Activated gamma-delta T cell treated with anti-CD3 and anti-CD28 coated beads, Interleukin-2, amount 50 U/mL, for 16 hours (primary cell): ENCODE results near the gene GARIN5A.

Source experiments
- DNase-seq: peaks from one replicate; pipeline ENCODE4 v3.0.0-alpha.2; 2020; ENCODE audit warnings: low read depth

The GARIN5A gene

DNA sequence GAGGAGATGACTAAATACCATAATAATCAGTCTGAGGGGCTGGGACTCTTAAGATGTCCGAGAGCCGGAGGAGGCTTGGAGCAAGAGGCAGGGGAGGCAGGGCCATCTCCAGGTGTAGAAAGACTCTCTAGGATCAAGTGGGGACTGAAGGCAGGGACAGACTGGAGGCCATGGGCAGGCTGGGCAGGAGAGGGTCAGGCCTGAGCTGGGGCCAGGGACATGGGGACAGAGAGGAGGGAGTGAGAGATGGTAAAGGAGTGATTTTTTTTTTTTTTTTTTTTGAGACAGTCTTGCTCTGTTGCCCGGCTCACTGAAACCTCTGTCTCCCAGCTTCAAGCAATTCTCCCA lies 32.2 kb upstream of the GARIN5A start:
- DNase-seq, result no peak

DNA sequence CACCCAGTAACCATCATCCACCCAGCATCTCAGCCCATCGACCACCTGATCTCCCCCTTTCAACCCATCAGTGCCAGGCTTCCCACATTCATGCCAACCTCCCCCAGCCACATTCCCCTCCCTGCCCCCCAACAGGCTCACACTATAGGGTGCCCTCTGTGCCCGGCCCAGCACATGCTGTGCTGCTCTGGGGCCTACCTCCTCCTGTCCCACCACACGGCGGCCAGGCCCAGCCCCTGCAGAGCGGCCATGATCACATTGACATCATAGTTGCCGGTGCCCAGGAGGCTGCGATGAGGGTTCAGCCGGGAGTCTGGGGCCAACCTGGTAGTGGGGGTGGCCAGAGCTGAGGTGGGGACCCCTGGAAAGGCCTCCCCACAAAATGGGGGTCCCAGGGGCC lies 30.7 kb upstream of the GARIN5A start:
- no peak for DNase-seq

DNA sequence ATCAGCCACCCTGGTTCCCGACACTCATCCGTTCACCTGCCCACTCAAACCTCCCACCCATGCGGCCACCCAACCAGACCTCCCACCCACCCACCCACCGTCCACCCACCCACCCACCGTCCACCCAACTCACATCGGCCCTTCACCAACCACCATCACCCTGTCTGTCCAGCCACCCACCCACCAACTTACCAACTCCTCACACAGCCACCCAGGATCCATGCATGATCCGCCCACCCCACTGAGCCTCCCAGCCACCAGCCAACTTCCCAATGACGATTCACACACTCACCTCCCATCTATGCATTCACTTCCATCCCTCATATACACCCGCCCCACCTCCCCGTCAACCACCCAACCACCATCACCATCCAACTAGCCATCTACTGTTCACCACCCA lies 30.1 kb upstream of the GARIN5A start:
- no peak for DNase-seq

DNA sequence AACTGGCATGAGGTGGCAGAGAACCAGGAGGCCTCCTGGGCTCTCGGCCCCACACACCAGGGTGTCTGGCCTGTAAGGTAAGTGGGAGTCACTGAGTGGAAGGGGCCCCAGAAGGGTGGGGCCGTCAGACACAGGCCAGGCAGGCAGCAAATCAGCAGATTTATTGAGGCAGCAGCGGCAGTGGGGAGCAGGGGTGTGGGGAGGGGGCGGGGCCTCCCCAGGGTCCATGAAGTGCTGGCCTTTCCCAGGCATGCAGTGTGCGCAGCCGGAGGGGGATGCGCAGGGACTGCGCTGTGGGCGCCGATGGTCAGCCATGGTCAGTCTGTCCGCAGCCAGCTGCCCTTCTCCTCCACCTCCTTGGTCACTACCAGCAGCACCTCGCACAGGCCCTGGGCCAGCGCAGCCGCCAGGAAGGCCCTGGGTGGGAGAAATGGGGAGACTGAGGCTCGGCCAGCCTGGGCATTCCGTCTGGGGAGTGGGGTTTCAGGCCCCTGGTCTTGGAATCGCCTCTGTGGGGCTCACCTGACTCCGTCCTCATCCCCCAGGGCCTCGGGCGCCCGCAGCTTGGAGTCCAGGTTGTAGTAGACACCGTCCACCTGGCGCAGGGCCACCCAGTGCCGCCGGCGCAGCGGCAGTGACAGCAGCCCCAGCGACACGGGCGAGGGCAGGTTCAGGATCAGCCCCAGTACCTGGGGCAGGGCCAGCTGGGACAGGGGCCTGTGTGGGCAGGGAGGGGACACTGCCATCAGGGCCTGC lies 29.4 kb upstream of the GARIN5A start:
- no peak for DNase-seq

DNA sequence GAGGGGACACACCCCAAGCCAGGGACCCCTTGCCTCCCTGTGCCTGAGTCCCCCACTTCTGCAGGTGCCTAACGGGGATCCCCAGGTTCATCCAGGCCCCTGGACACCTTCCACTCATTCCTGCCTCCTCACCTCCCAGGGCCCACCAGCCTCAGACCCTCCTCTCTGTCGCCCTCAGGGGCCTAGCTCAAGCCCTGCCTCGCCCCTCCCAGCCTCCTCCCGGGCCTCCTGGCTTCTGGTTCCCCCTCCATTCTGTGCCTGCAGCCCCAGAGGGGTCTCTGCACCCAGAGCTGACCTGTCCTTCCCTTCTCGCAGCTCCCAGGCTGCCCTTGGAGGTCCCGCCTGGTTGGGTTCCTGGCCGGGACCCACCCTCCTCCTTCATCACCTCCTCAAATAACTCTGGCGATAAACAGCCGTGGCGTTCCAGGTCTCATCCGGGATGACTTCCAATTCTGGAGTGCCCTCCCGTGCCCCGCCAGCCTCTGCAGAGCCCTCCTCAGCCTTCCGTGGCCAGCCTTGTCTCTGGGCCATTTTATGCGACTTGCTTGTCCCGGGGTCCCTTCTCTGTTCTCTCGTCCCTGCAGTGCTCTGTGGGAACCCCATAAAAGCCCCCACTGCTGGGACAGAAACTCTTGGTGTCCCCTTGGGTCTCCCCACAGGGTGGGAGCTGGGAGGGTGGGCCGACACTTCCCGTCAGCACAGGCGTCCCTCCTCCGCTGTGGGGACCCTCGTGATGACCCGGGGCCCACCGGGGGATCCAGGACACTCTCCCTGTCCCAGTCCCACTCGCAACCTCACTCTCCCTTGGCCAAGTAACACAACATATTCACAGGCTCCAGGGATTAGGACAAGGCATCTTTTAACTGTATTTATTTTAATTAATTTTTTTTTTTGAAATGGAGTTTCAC lies 25.2 kb upstream of the GARIN5A start:
- DNase-seq, result no peak

DNA sequence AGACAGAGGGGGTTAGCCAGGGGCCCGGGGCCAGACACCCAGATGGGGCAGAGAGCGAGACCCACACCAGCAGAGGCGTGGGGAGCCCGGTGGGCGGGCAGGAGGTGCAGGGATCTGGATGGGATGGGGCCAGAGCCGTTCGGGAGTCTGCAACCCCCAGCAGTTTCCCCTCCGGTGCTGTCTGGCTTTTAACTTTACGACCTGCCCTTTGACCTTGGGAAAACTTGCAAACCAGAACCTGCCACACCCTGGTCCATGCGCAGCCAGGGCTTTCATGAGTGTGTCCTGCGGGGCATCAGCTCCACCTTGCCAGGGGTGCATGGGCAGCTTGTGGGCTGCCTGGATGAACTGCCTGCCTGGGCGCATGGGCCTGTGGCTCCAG lies 24.5 kb upstream of the GARIN5A start:
- no peak for DNase-seq

DNA sequence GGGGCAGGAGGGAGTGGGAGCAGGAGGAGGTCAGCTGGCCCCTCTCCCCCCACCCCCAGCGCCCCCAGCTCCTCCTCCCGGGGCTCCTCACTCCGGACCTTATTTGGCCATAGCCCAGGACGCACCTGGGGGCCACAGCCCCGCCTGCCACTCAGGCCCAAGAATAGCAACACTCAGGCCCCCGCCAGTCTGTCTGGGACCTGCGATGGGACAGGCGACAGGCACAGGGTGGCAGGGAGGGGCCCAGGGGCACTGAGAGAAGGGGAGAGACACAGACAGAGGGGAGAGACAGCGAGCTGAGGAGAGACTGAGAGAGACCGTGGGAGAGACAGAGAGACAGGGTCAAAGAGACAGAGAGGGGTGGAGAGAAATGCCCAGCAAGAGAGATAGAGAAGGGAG lies 24.1 kb upstream of the GARIN5A start:
- DNase-seq, result no peak

DNA sequence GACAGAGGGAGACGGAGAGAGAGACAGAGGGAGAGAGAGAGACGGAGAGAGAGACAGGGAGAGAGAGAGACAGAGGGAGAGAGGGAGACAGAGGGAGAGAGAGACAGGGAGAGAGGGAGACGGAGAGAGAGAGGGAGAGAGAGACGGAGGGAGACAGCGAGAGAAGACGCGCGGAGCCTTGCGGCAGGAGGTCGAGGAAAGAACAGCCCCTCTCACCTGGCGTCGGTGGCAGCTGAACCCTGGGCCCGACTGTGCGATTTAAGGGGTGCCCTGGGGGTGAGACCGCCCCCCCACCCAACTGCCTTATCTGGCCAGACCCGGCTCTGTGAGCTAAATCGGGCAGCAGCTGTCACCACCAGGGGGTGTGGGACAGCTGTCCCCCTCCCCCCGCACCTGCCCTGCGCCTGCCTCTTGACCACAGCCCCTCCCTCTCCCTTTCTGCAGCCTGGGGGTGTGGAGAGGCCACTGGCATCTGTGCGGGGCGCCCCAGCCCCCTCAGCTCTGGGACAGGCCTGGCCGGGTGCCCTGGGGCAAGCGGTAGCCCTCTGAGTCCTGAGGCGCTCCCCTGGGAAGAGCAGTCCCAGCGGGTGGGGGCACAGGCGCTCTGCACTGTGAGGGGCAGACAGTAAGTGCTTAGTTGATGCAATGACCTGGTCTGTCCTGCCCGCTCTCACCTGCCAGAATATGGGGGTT lies 23.6 kb upstream of the GARIN5A start:
- DNase-seq, result no peak

DNA sequence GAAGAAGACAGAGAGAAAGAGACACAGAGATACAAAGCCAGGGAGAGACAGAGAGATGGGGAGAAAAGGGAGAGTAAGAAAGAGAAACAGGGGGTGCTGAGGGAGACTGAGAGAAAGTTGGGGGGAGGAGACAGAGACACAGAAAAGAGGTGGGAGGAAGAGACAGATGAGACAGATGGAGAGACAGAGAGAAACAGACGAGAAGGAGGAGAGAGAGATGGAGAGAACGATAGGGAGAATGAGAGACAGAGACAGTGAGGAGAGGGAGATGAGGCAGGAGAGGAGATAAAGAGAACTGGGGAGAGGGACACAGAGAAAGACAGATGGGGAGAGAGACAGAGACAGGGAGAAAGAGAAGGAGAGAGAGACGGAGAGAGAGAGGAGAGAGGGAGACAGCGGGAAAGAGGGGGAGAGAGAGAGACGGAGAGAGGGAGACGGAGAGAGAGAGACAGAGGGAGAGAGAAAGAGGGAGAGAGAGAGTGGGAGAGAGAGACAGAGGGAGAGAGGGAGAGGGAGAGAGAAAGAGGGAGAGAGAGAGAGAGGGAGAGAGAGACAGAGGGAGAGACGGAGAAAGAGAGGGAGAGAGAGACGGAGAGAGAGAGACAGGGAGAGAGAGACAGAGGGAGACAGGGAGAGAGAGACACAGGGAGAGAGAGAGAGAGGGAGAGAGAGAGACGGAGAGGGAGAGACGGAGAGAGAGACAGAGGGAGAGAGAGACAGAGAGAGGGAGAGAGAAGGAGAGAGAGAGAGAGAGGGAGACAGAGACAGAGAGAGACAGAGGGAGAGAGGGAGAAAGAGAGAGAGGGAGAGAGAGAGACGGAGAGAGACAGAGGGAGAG lies 21.8 kb upstream of the GARIN5A start:
- no peak for DNase-seq

DNA sequence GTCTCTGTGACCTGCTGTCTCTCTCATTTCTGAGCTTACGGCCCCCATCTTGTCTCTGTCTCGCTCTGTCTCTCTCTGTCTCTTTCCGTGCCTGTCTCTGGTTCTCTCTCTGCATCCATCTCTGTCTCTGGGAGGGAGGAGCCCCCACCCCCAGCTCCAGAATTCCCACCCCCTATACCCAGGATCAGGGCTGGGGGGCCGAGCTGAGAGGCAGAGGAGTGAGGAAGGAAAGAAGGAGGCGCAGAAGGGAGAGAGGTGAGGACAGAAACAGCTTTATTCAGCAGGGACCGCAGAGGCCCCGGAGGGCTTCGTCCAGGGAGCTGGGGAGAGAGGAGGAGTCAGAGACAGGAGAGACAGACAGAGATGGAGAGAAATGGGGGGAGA lies 20.4 kb upstream of the GARIN5A start:
- DNase-seq, result no peak

DNA sequence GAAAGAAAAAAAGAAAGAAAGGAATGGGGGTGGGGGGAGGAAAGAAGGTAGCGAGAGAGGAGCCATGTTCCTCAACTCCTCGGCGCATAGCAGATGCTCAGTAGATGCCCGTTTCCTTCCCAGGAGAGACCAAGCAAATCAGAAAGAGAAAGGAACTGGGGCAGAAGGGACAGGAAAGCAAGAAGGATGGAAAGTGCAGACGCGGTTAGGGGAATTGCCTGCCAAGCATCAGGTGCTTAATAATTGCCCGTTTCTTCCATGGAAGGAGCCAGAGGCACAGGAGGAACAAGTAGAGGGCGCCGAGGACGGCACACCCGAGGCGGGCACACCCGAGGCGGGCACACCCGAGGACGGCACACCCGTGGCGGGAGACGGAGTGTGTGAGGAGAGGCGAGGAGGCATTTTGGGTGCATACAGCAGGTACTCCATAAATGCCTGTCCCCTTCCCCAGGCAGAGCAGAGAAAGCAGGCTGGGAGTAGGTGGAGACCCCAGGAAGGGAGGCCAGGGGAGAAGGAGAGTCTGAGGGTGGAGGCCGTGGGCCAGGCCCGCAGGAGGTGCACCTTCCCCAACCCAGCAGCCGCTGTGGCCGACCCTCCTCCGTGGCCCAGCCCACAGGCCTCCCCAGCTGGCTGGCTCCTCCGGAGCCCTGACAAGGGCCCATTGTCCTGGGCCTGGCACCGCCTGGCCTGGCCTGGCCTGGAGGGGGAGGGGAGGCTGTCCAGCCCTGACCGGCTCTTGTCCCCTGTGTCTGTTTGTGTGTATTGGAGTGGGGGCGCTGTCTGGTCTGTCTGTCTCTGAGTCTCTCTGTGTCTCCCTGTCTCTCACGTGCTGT lies 19.8 kb upstream of the GARIN5A start:
- DNase-seq, result no peak

DNA sequence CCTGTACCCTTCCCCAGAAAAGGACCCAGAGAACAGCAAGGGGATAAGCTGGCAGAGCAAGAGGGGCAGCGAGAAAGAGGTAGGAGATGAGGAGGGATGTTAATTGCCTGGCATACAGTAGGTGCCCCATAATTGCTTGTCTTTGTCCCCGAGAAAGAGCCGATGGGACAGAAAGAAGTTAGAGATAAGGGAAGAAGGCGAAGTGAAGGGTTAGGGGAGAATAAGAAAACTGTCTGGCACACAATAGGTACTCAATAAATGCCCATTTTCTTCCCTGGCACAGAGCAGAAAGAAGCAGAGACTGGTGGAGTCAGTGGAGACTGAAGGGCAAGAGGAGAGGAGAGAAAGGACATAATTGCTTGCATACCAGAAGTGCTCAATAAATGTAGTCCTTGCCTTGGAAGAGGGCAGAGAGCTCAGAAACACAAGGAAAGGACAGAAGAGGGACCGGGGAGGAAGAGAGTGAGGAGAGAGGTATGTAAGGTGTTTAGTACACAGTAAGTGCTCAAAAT lies 18.4 kb upstream of the GARIN5A start:
- no peak for DNase-seq

DNA sequence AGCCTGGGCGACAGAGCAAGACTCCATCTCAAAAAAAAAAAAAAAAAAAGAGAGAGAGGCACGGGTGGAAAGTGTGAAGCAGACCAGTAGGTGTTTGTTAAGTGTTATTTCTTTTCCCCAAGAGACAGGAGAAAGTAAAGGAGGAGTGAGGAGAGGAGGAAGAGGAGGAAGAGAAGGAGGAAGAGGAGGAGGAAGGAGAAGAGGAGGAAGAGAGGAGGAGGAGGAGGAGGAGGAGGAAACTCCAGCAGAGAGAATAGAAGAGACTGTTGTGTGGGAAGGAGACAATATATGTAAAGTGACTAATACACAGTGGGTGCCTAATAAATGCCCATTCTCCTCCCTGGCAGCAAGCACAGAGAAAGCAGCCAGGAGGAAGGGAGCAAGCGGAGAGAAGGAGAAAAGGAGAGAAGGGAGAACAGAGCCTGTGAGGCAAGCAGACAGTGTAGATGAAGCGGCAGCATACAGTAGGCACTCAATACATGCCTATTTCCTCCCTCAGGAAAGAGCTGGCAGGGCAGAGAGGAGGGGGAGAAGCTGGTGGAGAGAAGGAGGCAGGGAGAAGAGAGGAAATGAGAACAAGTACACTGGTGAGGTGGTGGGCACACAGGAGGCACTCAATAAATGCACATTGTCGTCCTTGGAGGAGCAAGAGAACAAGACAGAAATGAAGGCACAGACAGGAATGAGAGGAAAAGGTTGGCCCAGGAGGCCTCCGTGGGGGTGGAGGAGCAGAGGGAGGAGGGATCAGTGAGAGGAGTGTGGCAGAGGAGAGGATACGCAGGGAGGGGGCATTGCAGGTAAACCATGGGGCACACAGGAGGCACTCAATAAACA lies 17.8 kb upstream of the GARIN5A start:
- DNase-seq, result no peak

DNA sequence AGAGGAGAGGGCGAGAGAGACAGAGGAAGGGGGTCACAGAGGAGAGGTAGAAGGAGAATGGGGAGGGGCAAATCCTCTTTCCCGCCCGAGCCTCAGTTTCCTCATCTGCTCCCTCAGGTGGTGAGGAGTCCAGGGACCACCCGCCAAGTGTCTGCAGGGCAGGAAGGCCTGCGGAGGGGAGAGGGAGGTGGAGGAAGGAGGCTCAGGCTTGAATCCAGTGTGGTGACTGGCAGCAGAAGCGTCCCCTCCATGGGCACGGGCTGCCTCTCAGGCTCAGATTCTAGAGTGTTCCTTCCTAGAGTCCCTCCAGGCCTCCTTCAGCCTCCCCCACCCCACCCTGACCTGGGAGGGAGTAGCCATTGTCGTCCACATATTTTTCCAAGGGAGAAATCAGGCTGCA lies 16.5 kb upstream of the GARIN5A start:
- DNase-seq, result no peak

DNA sequence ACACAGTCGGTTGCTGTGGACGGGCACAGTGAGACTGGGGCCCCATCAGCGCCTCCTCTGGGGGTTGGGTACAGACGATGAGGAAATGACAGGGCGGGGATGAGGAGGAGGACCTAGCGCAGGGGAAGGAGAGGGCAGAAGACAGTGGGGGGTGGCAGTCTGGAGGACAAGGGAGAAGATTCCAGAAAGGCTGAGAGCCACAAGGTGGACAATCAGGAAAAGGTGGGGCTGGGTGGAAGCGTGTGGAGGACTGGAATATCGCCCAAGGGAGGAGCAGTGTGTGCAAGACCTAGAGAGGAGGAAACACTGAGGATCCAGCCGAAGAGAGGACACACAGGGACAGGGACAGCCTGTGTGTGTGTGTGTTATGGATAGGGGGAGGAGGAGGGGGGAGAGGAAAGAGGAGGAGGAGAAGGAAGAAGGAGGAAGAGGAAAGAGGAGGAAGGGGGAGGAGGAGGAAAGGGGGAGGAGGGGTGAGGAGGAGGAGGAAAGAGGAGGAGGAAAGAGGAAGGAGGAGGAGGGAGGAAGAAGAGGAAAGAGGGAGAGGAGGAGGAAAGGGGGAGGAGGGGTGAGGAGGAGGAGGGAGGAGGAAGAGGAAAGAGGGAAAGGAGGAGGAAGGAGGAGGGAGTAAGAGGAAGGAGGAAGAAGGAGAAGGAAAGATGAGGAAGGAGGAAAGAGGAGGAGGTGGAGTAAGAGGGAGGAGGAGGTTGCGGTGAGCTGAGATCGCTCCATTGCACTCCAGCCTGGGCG lies 15.8 kb upstream of the GARIN5A start:
- DNase-seq, result no peak

DNA sequence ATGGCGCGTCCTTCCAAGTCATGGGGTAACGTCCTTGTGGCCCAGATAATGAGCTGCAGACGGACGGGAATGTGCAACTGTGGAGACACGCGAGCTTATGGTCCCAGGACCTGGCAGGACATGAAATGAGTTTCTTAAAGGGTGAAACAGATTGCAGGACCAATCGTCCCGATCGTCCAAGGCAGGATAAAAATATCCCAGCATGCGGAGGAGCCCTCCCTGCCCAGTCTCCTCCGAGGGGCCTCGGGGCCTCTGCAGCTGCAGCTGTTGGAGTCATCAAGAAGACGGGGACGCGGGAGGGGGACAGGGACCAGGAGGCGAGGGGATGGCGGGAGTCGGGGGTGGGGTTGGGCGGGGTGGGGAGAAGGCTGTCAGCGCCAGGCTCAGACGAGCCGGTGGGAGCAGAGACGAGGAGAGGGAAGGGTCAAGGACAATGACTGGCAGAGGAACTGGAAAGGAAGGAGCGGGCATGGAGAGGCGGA lies 14.4 kb upstream of the GARIN5A start:
- DNase-seq, result no peak

DNA sequence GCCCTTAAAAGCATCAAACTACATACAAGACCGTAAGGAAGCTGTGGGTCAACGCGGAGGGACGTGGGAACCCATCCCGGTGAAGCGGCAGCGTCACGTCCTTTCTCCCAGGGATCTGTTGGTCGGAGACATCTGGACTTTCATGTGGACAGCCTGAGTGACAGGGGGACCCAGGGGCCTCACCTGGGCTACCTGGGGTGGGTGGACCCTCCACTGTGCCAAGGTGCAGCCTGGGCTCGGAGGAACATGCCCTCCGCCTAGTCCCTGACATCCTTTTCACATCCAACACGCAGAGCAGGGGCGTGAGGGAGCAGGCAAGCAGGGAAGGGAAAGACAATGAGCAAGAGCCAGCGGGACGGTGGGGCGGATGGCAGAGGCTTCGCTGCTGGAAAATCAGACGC lies 13.8 kb upstream of the GARIN5A start:
- no peak for DNase-seq

DNA sequence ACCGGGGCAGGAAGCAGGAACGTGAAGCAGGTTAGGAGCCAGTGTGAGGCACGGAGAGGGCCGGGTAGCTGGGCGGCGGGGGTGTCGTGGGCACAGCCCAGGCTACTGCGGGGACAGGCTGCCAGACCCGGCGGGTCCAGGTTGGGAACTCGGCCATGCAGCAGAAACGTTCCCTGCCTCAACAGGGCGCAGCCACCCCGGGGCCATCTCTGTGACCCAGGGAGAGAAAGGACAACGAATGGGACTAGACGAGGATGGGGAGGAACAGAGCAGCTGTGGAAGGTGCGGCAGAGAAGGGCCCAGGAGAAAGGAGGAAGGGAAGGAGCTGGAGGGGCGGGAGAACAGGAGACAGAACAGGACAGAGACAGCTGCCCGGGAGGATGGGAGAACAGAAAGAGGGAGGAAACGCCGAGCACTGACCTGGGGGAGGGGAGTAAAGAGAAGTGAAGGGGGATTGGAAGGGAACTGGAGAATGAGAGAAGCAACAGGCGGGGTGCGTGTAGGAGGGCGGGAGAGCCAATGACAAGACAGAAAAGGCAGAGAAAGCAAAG lies 12.9 kb upstream of the GARIN5A start:
- DNase-seq, result no peak
